Suprapubic skin (tissue), 4 donors: ENCODE data around the gene IGFN1. TPM values are rescaled to one million over a fixed set of nuclear protein-coding genes. Genes with fewer than 3 reads are reported as not detected.
A peak's percentile ranks its signal among the peaks of the same experiment; 100 is the strongest.

ENCODE experiments used
- DNase-seq, 2 donors: peaks; one replicate each; pipeline ENCODE4 v3.0.0-alpha.2; 2019; ENCODE audit warnings: low spot score in 2 of 2
- H3K27ac ChIP-seq: fragments of 200-600 bp; sonication (generic); one replicate; pipeline ENCODE4 v1.5.1; 2019
- H3K27me3 ChIP-seq: fragments of 200-600 bp; sonication (generic); one replicate; pipeline ENCODE4 v1.5.1; 2019
- H3K36me3 ChIP-seq: fragments of 200-600 bp; sonication (generic); one replicate; pipeline ENCODE4 v1.5.1; 2019
- H3K4me1 ChIP-seq: fragments of 200-600 bp; sonication (generic); one replicate; pipeline ENCODE4 v1.5.1; 2019
- H3K4me3 ChIP-seq: fragments of 200-600 bp; sonication (generic); one replicate; pipeline ENCODE4 v1.5.1; 2019; ENCODE audit warnings: mild to moderate bottlenecking
- H3K9me3 ChIP-seq: fragments of 200-600 bp; sonication (generic); one replicate; pipeline ENCODE4 v1.5.1; 2019
- EP300 ChIP-seq: sonication (generic); formaldehyde crosslinking; IDR thresholded peaks from one replicate; pipeline ENCODE4 v1.6.1; 2017; ENCODE audit warnings: antibody characterized with exemption
- POLR2A ChIP-seq, 2 donors: fragments of 450-650 bp; IDR thresholded peaks; one replicate each; pipeline ENCODE4 v1.6.1; 2017; ENCODE audit warnings: antibody characterized with exemption in 2 of 2, mild to moderate bottlenecking in 2 of 2, moderate library complexity in 2 of 2
- POLR2AphosphoS5 ChIP-seq, 3 donors: sonication (generic); formaldehyde crosslinking; IDR thresholded peaks; one replicate each; pipeline ENCODE4 v1.6.1; 2017; ENCODE audit warnings: antibody characterized with exemption in 3 of 3
- WGBS: methylation state at CpG from one replicate; pipeline ENCODE4 v1.1.5; 2018; 5-methylcytosine and 5-hydroxymethylcytosine counted together
- total RNA-seq, 4 donors: library from RNA; depleted of rRNA; stranded (reverse); fragments of >200 nt; gene quantifications; one replicate each; pipeline ENCODE4 v1.1.0, GENCODE V29; 2016
- TF ChIP-seq, protein P1 (sequence below), 2 donors: fragments of 200-600 bp in 1 of 2; fragments of 450-650 bp in 1 of 2; sonication (generic) in 1 of 2; IDR thresholded peaks; one replicate each; pipeline ENCODE4 v1.5.1; 2016 to 2019; ENCODE audit warnings: antibody characterized with exemption in 2 of 2, mild to moderate bottlenecking in 1 of 2, moderate library complexity in 1 of 2

The IGFN1 gene
- total RNA-seq, 4 donors from 2014 or later = 0.13 to 0.57 TPM; not detected in 2

DNA sequence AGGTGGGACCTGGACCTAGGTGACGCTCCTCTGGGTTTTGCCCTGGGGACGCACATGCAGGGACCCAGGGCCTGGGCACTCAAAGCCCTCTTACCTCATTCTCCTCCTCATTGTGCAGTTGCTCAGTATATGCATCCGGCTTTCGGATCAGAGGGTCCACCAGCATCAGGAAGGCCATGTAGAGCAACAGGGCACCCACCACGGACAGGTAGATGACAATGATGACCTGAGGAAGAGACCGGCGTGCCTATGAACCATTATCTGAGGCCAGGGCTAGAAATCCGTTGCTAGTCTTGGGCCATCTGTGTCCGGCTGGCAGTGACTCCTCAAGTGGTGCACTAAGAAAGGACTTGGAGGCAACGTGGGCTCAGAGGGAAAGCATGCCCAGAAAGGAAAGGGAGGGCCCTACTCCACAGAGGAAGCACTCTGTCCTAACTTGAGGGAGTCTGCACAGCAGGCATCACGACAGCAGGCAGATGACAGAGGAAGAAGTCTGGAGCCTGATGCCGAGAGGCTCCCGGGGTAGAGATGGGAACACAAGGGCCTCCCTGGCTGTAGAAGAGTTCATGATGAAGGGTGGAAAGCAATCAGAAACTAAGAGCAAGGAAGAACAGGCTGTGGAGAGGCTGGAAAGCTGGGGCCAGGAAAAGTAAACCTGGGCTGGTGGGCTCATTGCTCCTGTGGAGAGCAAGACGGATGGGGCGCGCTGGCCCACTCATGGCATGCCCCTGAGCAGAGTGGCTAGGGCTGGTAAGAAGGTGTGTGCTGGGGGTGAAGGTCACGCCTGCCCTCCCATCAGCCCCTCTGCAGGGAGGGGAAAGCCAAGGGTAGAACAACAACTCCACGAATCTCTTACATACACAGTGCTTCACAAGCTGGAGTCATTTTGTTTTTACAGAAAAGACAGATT is 46.6 kb upstream of the IGFN1 start:
- Histone ChIP-seq H3K4me1 (peaks cover 12% of the 10 kb centered on the region), H3K36me3 (peaks cover 81% of the 10 kb centered on the region), H3K27me3 (no peaks in the 10 kb centered on the region), H3K4me3 (no peak overlapping the region), H3K27ac (no peak overlapping the region), H3K9me3 (no peaks in the 10 kb centered on the region)
- DNase-seq = peak; percentile 43 to 58
- no peak for TF ChIP-seq EP300
- TF ChIP-seq, protein P1, sequence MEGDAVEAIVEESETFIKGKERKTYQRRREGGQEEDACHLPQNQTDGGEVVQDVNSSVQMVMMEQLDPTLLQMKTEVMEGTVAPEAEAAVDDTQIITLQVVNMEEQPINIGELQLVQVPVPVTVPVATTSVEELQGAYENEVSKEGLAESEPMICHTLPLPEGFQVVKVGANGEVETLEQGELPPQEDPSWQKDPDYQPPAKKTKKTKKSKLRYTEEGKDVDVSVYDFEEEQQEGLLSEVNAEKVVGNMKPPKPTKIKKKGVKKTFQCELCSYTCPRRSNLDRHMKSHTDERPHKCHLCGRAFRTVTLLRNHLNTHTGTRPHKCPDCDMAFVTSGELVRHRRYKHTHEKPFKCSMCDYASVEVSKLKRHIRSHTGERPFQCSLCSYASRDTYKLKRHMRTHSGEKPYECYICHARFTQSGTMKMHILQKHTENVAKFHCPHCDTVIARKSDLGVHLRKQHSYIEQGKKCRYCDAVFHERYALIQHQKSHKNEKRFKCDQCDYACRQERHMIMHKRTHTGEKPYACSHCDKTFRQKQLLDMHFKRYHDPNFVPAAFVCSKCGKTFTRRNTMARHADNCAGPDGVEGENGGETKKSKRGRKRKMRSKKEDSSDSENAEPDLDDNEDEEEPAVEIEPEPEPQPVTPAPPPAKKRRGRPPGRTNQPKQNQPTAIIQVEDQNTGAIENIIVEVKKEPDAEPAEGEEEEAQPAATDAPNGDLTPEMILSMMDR (IDR thresholded peaks at IDR 0.05) = no peak
- TF ChIP-seq POLR2A (IDR thresholded peaks at IDR 0.05) = no peak
- TF ChIP-seq POLR2AphosphoS5 (IDR thresholded peaks at IDR 0.05) = no peak
- 82% methylated on average over 16 of the region's 18 CpGs for WGBS

DNA sequence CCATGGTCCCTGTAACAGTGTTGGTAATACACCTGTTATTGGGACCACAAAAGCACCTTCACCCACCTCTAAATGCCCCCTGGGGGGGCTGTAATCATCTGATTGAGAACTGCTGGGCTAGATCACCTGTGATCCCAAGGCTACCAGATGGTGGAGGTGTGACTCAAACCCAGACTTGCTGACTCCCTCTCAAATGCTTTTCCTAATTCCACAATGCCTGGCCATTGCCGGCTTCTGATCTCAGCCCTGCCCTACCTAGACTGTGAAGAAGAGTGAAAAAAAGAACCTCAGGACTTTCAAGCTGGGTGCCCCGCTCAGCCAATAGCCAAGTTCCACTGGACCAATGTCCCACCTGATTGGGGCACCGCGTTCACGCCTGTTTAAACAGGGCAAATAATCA is 45.9 kb upstream of the IGFN1 start:
- WGBS = 84% methylated on average over 5 of the region's 5 CpGs
- Histone ChIP-seq H3K36me3 (peaks cover 73% of the 10 kb centered on the region), H3K27ac (no peak overlapping the region), H3K27me3 (no peaks in the 10 kb centered on the region), H3K4me1 (peaks cover 12% of the 10 kb centered on the region), H3K9me3 (no peaks in the 10 kb centered on the region), H3K4me3 (no peak overlapping the region)
- TF ChIP-seq POLR2AphosphoS5 (IDR thresholded peaks at IDR 0.05) (no peak), POLR2A (IDR thresholded peaks at IDR 0.05) (no peak), EP300 (no peak)
- TF ChIP-seq, protein P1 (IDR thresholded peaks at IDR 0.05) = no peak
- DNase-seq = peak in 1 of 2 donors; percentile 19

DNA sequence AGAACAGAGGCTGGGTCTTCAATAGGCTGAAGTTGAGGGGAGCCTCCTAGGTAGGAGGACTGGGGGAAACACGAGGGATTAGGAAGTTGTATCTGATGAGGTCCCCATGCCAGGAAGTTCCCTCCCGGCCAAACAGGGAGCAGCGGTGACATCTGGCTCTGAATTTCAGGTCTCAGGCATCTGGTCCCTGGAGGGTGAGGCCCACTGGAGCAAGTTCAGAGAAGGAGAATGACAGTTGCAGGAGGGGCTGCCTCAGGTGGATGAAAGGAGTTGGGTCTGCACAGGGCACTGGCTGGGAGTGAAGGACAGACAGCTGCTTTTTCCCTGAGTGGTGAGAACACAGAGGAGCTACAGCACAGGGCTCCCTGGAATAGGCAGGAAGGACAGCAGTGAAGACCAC is 45.5 kb upstream of the IGFN1 start:
- Histone ChIP-seq H3K4me3 (no peak overlapping the region), H3K9me3 (no peaks in the 10 kb centered on the region), H3K27me3 (no peaks in the 10 kb centered on the region), H3K36me3 (peaks cover 69% of the 10 kb centered on the region), H3K27ac (no peak overlapping the region), H3K4me1 (peaks cover 12% of the 10 kb centered on the region)
- 68% methylated on average over 3 of the region's 3 CpGs for WGBS
- DNase-seq = peak in 1 of 2 donors; percentile 44
- TF ChIP-seq, protein P1 (IDR thresholded peaks at IDR 0.05) = no peak
- no peak for TF ChIP-seq POLR2A (IDR thresholded peaks at IDR 0.05)
- TF ChIP-seq POLR2AphosphoS5 (IDR thresholded peaks at IDR 0.05) = no peak

DNA sequence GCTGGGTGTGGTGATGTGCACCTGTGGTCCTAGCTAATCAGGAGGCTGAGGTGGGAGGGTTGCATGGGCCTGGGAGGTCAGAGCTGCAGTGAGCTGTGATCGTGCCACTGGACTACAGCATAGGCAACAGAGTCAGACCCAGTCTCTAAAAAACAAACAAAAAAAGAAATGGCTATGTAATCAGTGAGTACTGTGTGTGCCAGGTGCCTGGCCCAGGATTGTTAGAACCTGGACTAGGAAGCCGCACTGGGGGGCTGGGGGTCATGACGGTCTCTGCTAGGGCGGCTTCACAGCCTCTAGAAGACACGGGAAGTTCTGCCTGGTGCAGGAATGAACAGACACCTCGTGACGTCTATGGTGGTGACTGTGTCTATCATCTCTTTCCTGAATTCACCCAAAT is 44.8 kb upstream of the IGFN1 start:
- Histone ChIP-seq H3K4me1 (peaks cover 12% of the 10 kb centered on the region), H3K9me3 (no peaks in the 10 kb centered on the region), H3K27me3 (no peaks in the 10 kb centered on the region), H3K27ac (no peak overlapping the region), H3K36me3 (peaks cover 65% of the 10 kb centered on the region), H3K4me3 (no peak overlapping the region)
- peak in 1 of 2 donors; percentile 36 for DNase-seq
- TF ChIP-seq POLR2A (IDR thresholded peaks at IDR 0.05) = no peak
- no peak for TF ChIP-seq EP300
- TF ChIP-seq, protein P1 (IDR thresholded peaks at IDR 0.05) = no peak
- 96% methylated on average over 7 of the region's 7 CpGs for WGBS

DNA sequence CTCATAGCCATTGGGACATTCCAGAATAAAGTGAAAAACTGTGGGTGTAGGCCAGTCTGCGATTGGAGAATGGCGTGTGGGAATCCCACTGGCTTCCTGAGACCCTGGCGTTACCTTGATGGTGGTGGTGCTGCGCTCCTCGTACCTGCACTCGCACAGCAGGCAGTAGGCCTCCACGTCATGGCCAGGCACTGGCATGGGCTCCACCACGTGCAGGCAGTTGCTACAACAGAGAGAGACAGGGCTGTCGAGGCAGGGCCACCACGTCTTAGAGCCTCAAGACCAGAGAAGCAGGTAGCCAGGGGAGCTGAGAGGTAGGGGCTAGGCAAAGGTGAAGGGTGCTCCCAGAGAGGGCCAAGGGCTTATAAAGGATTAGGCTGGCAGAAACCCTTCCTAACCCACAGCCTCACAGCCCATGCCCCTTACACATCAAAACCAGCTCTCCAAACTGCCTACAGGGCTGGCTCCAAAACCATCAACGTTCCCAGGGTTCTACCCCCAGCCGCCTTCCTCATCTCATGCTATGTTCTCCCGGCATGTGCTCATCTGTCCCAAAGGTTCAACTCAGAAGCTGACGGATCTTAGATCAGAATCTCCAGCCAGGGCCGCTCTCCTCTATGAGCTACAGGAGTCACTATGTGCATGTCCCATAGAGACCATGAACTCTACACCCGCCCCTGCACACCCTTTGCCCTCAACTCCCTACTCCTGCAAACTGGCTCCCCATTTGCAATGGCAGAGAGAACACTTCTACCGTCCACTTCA is 43.8 kb upstream of the IGFN1 start:
- Histone ChIP-seq H3K4me3 (no peak overlapping the region), H3K4me1 (peaks cover 12% of the 10 kb centered on the region), H3K27me3 (no peaks in the 10 kb centered on the region), H3K36me3 (peaks cover 61% of the 10 kb centered on the region), H3K9me3 (no peaks in the 10 kb centered on the region), H3K27ac (no peak overlapping the region)
- TF ChIP-seq POLR2A (IDR thresholded peaks at IDR 0.05) (no peak), EP300 (no peak), POLR2AphosphoS5 (IDR thresholded peaks at IDR 0.05) (no peak)
- TF ChIP-seq, protein P1 (IDR thresholded peaks at IDR 0.05) = no peak
- DNase-seq = peak in 1 of 2 donors; percentile 49
- WGBS = 92% methylated on average over 17 of the region's 17 CpGs
